GM10266 (cell line): ENCODE measurements around the gene TMEM198.

Experiments used
- DNase-seq: peaks from one replicate; pipeline ENCODE4 v3.0.0; 2012; ENCODE audit errors: extremely low spot score
- TF ChIP-seq, protein P1 (sequence below): IDR thresholded peaks from 2 replicates; pipeline ENCODE4 v1.5.1; 2012; ENCODE audit warnings: mild to moderate bottlenecking, low read depth; ENCODE audit not compliant: control insufficient read depth, insufficient read depth; ENCODE audit errors: missing control alignments

Gene TMEM198

DNA sequence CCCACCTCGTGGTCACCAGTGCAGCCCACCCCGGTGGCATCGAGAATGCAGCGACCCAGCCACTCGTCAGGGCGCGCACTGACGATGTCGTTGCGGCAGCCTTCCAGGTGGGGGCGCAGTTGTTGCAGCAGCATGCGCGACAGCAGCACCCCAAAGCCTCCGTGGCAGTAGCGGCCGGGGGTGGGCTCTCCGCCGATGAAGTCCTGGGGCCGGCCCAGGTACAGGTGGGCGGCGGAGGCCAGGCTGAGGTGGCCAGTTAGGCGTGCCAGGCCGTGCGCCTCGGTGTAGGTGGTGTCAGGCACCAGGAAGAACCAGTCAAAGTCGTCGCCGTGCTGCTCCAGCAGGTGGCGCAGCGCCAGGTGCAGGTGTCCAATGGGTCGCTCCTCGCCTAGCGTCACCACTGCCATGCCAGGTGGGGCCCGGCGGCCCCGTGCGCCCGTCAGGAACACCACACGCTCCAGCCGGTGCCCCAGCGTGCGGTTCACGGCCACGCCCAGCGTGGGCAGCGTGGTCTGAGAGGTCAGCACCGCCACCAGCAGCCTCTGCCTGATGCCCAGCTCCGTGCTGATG, 2.1 kb upstream of the TMEM198 start:
- TF ChIP-seq, protein P1, sequence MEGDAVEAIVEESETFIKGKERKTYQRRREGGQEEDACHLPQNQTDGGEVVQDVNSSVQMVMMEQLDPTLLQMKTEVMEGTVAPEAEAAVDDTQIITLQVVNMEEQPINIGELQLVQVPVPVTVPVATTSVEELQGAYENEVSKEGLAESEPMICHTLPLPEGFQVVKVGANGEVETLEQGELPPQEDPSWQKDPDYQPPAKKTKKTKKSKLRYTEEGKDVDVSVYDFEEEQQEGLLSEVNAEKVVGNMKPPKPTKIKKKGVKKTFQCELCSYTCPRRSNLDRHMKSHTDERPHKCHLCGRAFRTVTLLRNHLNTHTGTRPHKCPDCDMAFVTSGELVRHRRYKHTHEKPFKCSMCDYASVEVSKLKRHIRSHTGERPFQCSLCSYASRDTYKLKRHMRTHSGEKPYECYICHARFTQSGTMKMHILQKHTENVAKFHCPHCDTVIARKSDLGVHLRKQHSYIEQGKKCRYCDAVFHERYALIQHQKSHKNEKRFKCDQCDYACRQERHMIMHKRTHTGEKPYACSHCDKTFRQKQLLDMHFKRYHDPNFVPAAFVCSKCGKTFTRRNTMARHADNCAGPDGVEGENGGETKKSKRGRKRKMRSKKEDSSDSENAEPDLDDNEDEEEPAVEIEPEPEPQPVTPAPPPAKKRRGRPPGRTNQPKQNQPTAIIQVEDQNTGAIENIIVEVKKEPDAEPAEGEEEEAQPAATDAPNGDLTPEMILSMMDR, result peak; percentile 97
- DNase-seq, result peak; percentile 91

DNA sequence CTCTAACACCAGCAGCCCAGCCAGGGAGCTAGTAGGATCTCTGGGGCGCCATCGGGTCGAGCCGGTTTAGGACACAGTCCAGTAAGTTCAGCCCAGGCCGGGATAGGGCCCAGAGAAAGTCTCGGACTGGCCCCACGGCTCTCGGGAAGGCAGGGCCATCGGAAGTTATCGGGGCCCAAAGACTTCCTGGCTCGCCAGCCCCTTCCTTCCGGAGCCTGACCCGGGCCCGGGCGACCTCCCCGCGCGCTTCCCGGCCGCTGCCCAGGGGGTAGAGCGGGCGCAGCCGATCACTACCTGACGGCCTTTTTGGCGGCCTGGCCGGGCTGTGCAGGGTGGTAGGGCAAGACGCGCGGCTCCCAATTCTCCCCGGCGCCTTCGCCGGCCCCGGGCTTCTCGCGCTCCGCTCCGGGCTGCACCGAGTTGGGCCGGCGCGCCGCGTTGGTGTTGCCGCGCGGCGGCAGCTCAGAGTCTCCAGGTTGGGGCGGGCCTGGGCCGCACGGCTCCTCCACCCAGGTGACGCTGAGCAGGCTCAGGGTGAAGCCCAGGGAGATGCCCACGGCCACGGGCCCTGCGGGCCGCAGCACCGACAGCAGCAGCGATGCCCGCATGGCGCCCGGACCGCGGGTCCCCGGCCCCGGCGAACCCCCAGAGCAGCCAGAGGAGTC, 765 bp upstream of the TMEM198 start:
- TF ChIP-seq, protein P1, result peak; percentile 8
- peak; percentile 59 for DNase-seq

DNA sequence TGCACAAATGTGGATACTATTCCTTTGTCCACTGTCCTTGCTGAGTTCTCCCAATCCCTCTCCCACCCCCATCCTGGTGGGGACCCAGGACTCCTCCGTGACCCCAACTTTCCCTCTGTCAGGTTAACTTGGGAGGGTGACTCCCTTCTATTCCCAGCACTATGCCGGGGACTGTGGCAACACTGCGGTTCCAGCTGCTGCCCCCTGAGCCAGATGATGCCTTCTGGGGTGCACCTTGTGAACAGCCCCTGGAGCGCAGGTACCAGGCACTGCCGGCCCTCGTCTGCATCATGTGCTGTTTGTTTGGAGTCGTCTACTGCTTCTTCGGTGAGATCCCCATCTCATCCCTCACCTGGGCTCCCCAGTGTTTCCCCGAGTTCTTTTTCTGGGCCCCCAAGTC, 739 bp downstream of the TMEM198 start:
- TF ChIP-seq, protein P1, result no peak
- no peak for DNase-seq

DNA sequence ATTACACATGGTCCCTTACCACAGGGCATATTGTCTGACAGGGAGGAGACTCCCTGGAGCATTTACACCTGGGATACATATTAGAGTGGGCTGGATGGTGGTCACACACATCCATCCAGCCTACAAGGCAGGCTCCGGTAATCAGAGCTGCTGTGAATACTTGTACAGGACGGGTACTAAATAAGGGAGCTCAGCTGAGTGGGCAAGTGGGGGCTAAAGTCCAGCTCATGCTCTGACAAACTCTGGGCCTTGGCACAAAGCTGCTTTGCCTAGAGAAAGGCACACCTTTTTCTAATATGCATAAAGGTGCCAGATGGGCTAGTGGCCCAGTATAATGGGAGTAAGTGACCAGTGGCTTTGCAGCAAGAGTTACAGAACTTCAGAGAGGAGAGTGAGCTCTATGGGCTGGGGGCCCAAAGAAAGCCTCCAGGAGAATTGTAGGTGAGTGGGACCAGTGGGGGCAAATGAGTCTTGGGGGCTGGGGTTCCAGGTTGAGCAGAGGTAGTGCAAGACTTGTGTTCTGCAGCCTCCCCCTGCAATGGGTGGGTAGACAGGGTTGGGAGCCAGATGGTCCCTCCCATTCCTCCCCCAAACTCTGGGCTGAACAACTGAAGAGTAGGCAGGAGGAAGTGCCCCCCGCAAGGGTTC, 1.6 kb downstream of the TMEM198 start:
- TF ChIP-seq, protein P1, result no peak

DNA sequence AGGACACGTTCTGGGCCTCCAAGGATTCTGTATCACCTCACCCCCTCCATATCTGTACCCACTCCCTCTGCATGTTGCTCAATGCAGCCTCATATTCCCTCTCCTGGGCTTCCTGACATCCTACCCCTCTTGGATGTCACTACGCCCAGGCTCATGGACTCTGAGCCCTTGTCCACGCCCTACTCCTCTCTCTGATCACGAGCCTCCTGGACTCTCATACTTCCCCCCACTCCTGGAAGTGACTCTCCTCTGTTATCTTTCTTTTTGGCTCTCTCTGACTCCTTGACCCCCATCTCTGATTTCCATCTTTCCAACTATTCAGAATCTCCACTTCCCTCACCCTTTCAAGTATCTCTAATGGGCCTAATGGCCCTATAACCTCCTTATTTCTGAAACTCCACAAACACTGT, 2.1 kb downstream of the TMEM198 start:
- TF ChIP-seq, protein P1, result no peak
- no peak for DNase-seq

More for the DNA sequence above, 1.6 kb downstream of the TMEM198 start:
- DNase-seq, result no peak

DNA sequence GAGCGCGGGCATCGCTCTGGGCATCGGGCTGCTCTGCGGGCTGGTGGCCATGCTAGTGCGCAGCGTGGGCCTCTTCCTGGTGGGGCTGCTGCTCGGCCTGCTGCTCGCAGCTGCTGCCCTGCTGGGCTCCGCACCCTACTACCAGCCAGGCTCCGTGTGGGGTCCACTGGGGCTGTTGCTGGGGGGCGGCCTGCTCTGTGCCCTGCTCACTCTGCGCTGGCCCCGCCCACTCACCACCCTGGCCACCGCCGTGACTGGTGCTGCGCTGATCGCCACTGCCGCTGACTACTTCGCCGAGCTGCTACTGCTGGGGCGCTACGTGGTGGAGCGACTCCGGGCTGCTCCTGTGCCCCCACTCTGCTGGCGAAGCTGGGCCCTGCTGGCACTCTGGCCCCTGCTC, 3.8 kb downstream of the TMEM198 start:
- TF ChIP-seq, protein P1, result no peak
- no peak for DNase-seq

DNA sequence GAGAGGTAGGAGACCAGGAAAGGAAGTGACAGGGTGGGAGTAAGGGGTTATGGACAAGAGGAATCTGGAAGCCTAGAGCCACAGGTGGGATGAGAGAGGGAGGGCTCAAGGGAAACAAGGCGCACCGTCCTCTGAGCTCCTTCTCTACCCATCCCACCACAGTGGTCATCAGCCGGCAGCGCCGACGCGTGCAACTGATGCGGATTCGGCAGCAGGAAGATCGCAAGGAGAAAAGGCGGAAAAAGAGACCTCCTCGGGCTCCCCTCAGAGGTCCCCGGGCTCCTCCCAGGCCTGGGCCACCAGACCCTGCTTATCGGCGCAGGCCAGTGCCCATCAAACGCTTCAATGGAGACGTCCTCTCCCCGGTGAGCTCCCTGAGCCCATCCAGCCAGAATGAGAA, 5.2 kb downstream of the TMEM198 start:
- TF ChIP-seq, protein P1, result no peak
- no peak for DNase-seq
